HepG2 (cell line): ENCODE measurements around the gene GRID1. TPM values are rescaled to one million over a fixed set of nuclear protein-coding genes. Genes with fewer than 3 reads are reported as not detected.

Source experiments
- ATAC-seq: fragments of 200-7000 bp; cut with Tn5 transposase; 3 replicates; pipeline ENCODE4 v1.9.1; 2020; ENCODE audit warnings: mild to moderate bottlenecking, moderate library complexity
- BruUV-seq: library from RNA; stranded (reverse); fragments of 400-500 nt; replicated peaks from 2 replicates; lab custom pipeline; 2021; lab: Mats Ljungman, UMichigan
- CTCF ChIA-PET: fragments of 300-600 bp; formaldehyde crosslinking; extraction: SDS; loops from one replicate; lab custom pipeline; 2021; ENCODE audit warnings: low total read pairs, inconsistent platforms, low intra/inter-chr PET ratio; lab: Yijun Ruan, JAX
- POLR2A ChIA-PET: fragments of 350-600 bp; sonication (Branson Sonifier 250); formaldehyde crosslinking; loops from one replicate; lab custom pipeline; 2020; ENCODE audit warnings: antibody characterized with exemption, inconsistent platforms; lab: Yijun Ruan, JAX
- DNase-seq: peaks from one replicate; pipeline ENCODE4 v3.0.0-alpha.2; 2015; ENCODE audit warnings: low spot score
- FAIRE-seq: peaks from 3 replicates; lab custom pipeline; 2011; peaks lifted over from hg19 to GRCh38; lab: Jason Lieb, UNC
- H2AFZ ChIP-seq: one replicate; pipeline ENCODE4 v1.6.1; 2011; ENCODE audit warnings: low read length, inconsistent platforms
- H3K27ac ChIP-seq: fragments of 300-600 bp; 3 replicates; pipeline ENCODE4 v1.8.0; 2011; ENCODE audit warnings: mixed run types, mild to moderate bottlenecking, mixed read lengths, low read length, inconsistent platforms; ENCODE audit not compliant: insufficient read depth; ENCODE audit errors: extremely low read length
- H3K27me3 ChIP-seq, 2 experiments: fragments of 200-600 bp in 1 of 2; 2 replicates in 1 of 2; 3 replicates in 1 of 2; pipeline versions ENCODE4 v1.6.0 to v1.8.0; 2011; ENCODE audit warnings: low read length in 2 of 2, mild to moderate bottlenecking in 2 of 2, moderate library complexity in 2 of 2, inconsistent platforms in 1 of 2; ENCODE audit not compliant: insufficient read depth in 2 of 2, control insufficient read depth in 1 of 2
- H3K36me3 ChIP-seq, 2 experiments: fragments of 200-600 bp in 1 of 2; replicated peaks in 1 of 2; 2 replicates in 1 of 2; 3 replicates in 1 of 2; pipeline versions ENCODE4 v1.5.1 to v1.8.0; 2011; ENCODE audit warnings: low read length in 2 of 2, inconsistent platforms in 1 of 2; ENCODE audit not compliant: insufficient read depth in 2 of 2, control insufficient read depth in 1 of 2
- H3K4me1 ChIP-seq: 2 replicates; pipeline ENCODE4 v1.5.1; 2012; ENCODE audit warnings: low read length, inconsistent platforms; ENCODE audit not compliant: insufficient read depth
- H3K4me2 ChIP-seq: 2 replicates; pipeline ENCODE4 v1.6.0; 2011; ENCODE audit warnings: low read depth, low read length, inconsistent platforms
- H3K4me3 ChIP-seq, 3 experiments: fragments of 200-600 bp in 1 of 3; sonication (generic), shearing (Covaris generic) in 1 of 3; replicated peaks in 1 of 3; 2 replicates each; pipeline ENCODE4 v1.5.1; 2011 to 2016; ENCODE audit warnings: low read length in 3 of 3, inconsistent platforms in 2 of 3, low read depth in 2 of 3, mild to moderate bottlenecking in 2 of 3, control low read depth in 1 of 3, mixed read lengths in 1 of 3; ENCODE audit not compliant: insufficient read depth in 1 of 3
- H3K79me2 ChIP-seq: one replicate; pipeline ENCODE4 v1.6.1; 2011; ENCODE audit warnings: low read length, inconsistent platforms; ENCODE audit not compliant: insufficient read depth
- H3K9ac ChIP-seq: 2 replicates; pipeline ENCODE4 v1.6.0; 2011; ENCODE audit warnings: mild to moderate bottlenecking, low read depth, low read length, inconsistent platforms; ENCODE audit not compliant: insufficient read depth
- H3K9me3 ChIP-seq: 2 replicates; pipeline ENCODE4 v1.5.1; 2012; ENCODE audit warnings: mild to moderate bottlenecking, low read length
- H4K20me1 ChIP-seq: 2 replicates; pipeline ENCODE4 v1.6.0; 2011; ENCODE audit warnings: inconsistent platforms, mild to moderate bottlenecking, low read length, moderate library complexity; ENCODE audit not compliant: insufficient read depth
- AHR ChIP-seq: IDR thresholded peaks from 2 replicates; pipeline ENCODE4 v1.6.1; 2018; ENCODE audit warnings: missing genetic modification reagents, missing compliant biosample characterization
- KDM6A ChIP-seq: IDR thresholded peaks from 2 replicates; pipeline ENCODE4 v1.6.1; 2016; ENCODE audit warnings: low read depth
- SMARCC2 ChIP-seq: fragments of 450-650 bp; IDR thresholded peaks from 2 replicates; pipeline ENCODE4 v1.6.1; 2017; ENCODE audit warnings: antibody characterized with exemption, mild to moderate bottlenecking
- SOX5 ChIP-seq: IDR thresholded peaks from 2 replicates; pipeline ENCODE4 v1.6.1; 2016; ENCODE audit warnings: borderline replicate concordance
- SP140L ChIP-seq: sonication (generic); formaldehyde crosslinking; IDR thresholded peaks from 2 replicates; pipeline ENCODE4 v1.4.0; 2020; ENCODE audit warnings: missing genetic modification reagents, borderline replicate concordance
- SSRP1 ChIP-seq: IDR thresholded peaks from 2 replicates; pipeline ENCODE4 v1.6.1; 2016; ENCODE audit warnings: control low read depth
- TEAD3 ChIP-seq: optimal IDR thresholded peaks from 2 replicates; pipeline ENCODE3; 2016; ENCODE audit warnings: borderline replicate concordance
- ZBTB7B ChIP-seq: sonication (generic); formaldehyde crosslinking; IDR thresholded peaks from 2 replicates; pipeline ENCODE4 v1.4.0; 2020; ENCODE audit warnings: missing genetic modification reagents
- WGBS: methylation state at CpG from one replicate; pipeline ENCODE4 v1.1.6; 2017; ENCODE audit warnings: low lambda C conversion rate; 5-methylcytosine and 5-hydroxymethylcytosine counted together
- in situ Hi-C: cut with HindIII; loops from 2 replicates; pipeline ENCODE4 v1.10.0; 2017; ENCODE audit warnings: low pct_unique_long_range_greater_than_20kb; ENCODE audit not compliant: extremely low pct_ligation_motif_present
- intact Hi-C: fragments of 100-400 bp; cut with micrococcal nuclease; formaldehyde crosslinking; loops from one replicate; pipeline ENCODE4 v1.10.0; 2022; ENCODE audit not compliant: unreplicated experiment
- polyA plus RNA-seq, 8 experiments: library from polyadenylated mRNA; depleted of rRNA in 3 of 8; stranded (reverse) in 7 of 8; unstranded in 1 of 8; fragments of >200 nt; fragmentation: Illumina TruSeq in 4 of 8; extraction: Trizol in 4 of 8; gene quantifications; 2 replicates each; pipeline versions ENCODE4 v1.2.1 to v1.2.3, GENCODE V29; 2011 to 2016; ENCODE audit warnings: low read depth in 4 of 8, missing spikeins in 1 of 8, mixed read lengths in 1 of 8; ENCODE audit not compliant: insufficient read depth in 1 of 8
- total RNA-seq, 5 experiments: library from RNA; depleted of rRNA; stranded (reverse); fragments of >200 nt; fragmentation: Illumina TruSeq; extraction: Trizol; gene quantifications; 2 replicates each; pipeline ENCODE4 v1.2.3, GENCODE V29; 2016; ENCODE audit warnings: low read depth in 1 of 5
- TF ChIP-seq, protein P1 (sequence below): sonication (generic); formaldehyde crosslinking; IDR thresholded peaks from 2 replicates; pipeline ENCODE4 v1.8.1; 2023; ENCODE audit warnings: mild to moderate bottlenecking, inconsistent platforms, moderate library complexity, missing genetic modification reagents, borderline replicate concordance
- TF ChIP-seq, protein P2 (sequence below): sonication (generic); formaldehyde crosslinking; IDR thresholded peaks from 2 replicates; pipeline ENCODE4 v1.4.0; 2020; ENCODE audit warnings: missing genetic modification reagents

GRID1 gene
- total and polyA plus RNA-seq, 2 of the 13 experiments (the other 11 are each of a cell fraction or from before 2014, with no cell fraction given): 0.05 TPM; not detected in 1

DNA sequence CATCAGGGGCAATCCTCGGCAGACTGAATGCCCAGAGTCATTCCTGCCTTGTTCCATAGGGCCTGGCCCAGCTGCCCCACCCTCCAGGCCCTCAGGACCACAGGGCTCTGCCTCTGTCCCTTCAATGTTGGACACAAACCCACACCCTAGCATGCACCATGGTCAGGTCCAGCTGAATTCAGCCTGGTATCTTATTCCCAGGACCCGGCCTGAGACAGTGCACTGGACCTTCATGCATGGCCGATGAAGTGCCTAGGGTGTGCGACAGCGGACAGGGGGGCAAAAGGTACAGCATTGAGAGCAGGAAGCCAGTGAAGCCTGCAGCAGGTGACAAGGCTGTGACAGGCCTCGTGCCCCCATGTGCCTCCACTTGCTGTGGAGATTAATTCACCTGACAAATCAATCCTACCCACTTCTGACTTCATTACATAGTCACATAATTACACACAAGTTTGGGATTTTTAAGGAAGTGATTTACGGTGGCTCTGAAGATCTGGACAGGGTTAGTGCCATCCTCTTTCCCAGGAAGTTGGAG lies 261.9 kb downstream of the GRID1 start:
- POLR2A ChIA-PET: no interaction called here
- in situ Hi-C loops: no loop called here
- no peaks in the 10 kb centered on the region for H4K20me1 ChIP-seq
- ATAC-seq: no peak
- H3K27ac ChIP-seq: no peak overlapping the region
- no peaks in the 10 kb centered on the region for H3K36me3 ChIP-seq
- H3K9ac ChIP-seq: no peak overlapping the region
- TF ChIP-seq, protein P1, sequence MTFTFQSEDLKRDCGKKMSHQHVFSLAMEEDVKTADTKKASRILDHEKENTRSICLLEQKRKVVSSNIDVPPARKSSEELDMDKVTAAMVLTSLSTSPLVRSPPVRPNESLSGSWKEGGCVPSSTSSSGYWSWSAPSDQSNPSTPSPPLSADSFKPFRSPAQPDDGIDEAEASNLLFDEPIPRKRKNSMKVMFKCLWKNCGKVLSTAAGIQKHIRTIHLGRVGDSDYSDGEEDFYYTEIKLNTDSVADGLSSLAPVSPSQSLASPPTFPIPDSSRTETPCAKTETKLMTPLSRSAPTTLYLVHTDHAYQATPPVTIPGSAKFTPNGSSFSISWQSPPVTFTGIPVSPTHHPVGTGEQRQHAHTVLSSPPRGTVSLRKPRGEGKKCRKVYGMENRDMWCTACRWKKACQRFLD (CRISPR knock-in tag): no peak
- no peak for TF ChIP-seq SOX5 (CRISPR knock-in tag)
- TF ChIP-seq SMARCC2: no peak
- no peak for TF ChIP-seq AHR (CRISPR knock-in tag)
- no peak for TF ChIP-seq ZBTB7B (CRISPR knock-in tag)
- TF ChIP-seq KDM6A: no peak
- TF ChIP-seq, all 625 proteins: peak for 0
- Histone ChIP-seq H3K79me2 (no peaks in the 10 kb centered on the region), H3K4me1 (no peaks in the 10 kb centered on the region), H3K9me3 (no peaks in the 10 kb centered on the region), H3K4me3 (no peak overlapping the region), H3K27me3 (peaks cover 0 to 1% of the 10 kb centered on the region in 2 experiments; a peak in 1 of 5 replicates), H2AFZ (no peak overlapping the region), H3K4me2 (no peak overlapping the region)
- intact Hi-C loops: no loop called here
- DNase-seq (no peak), FAIRE-seq (no peak)
- CTCF ChIA-PET: no interaction called here
- 11% methylated on average over 3 of the region's 7 CpGs for WGBS
- BruUV-seq: no TSS peak

DNA sequence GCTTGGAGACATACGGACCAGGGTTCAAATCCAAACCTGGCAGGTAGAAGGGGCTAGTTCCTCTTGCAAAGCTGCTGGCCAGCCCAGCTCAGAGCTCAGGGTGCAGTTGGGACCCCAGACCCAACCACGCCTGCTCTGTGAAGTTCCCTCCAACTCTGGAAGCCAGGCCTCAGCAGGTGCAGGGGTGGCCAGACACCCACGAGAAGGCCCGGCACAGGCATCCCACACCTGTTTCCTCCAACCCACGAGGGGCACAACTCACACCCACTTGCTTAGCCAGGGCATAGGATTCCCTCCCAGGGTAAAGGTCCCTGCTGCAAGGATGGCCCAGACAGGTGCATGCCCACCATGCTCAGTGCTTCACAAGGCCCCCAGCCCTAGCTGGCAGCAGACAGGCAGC lies 262.4 kb downstream of the GRID1 start:
- Histone ChIP-seq H3K27ac (no peak overlapping the region), H4K20me1 (no peaks in the 10 kb centered on the region), H3K9me3 (no peaks in the 10 kb centered on the region), H3K4me2 (no peak overlapping the region), H3K27me3 (no peaks in the 10 kb centered on the region; a peak in 1 of 5 replicates), H3K4me3 (no peak overlapping the region), H3K9ac (no peak overlapping the region), H3K4me1 (no peaks in the 10 kb centered on the region), H3K36me3 (no peaks in the 10 kb centered on the region)
- intact Hi-C loops: no loop called here
- in situ Hi-C loops: no loop called here
- CTCF ChIA-PET: no interaction called here
- BruUV-seq: no TSS peak
- ATAC-seq: no peak
- TF ChIP-seq, protein P2, sequence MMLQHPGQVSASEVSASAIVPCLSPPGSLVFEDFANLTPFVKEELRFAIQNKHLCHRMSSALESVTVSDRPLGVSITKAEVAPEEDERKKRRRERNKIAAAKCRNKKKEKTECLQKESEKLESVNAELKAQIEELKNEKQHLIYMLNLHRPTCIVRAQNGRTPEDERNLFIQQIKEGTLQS: no peak
- TF ChIP-seq SSRP1 (CRISPR knock-in tag): no peak
- no peak for TF ChIP-seq TEAD3 (CRISPR knock-in tag)
- no peak for TF ChIP-seq SP140L
- TF ChIP-seq, all 625 proteins: peak for 0
- POLR2A ChIA-PET: no interaction called here
- Histone ChIP-seq H2AFZ (no peak overlapping the region), H3K79me2 (no peaks in the 10 kb centered on the region)
- DNase-seq: no peak
- no peak for FAIRE-seq
- no CpG with 5 or more reads among the region's 5 CpGs for WGBS
